22Rv1 (cell line): ENCODE measurements around the gene GABPB2.
A peak's percentile ranks its signal among the peaks of the same experiment; 100 is the strongest.

Experiments used
- H3K27ac ChIP-seq: fragments of 450-650 bp; 2 replicates; pipeline ENCODE4 v1.5.1; 2017
- CTCF ChIP-seq: fragments of 450-650 bp; IDR thresholded peaks from 2 replicates; pipeline ENCODE4 v1.5.1; 2017; ENCODE audit warnings: mild to moderate bottlenecking
- ZFX ChIP-seq: fragments of 450-650 bp; IDR thresholded peaks from 2 replicates; pipeline ENCODE4 v1.6.1; 2017; ENCODE audit warnings: antibody characterized with exemption, borderline replicate concordance

Gene GABPB2

GRCh38 chr1:151070474-151071276, at the start of gene GABPB2:
TSS of gene GABPB2 (plus strand) at chr1:151070761. CDS start at chr1:151088190, 17,429 bp downstream.
- H3K27ac ChIP-seq, result peak within 1 kb of the TSS; percentile 99
- TF ChIP-seq CTCF (peak; percentile 100), ZFX (no peak)

GRCh38 chr1:151024540-151025146, 45.9 kb upstream of the GABPB2 start:
- TF ChIP-seq ZFX (no peak), CTCF (peak; percentile 93)
- no peak overlapping the region for H3K27ac ChIP-seq

GRCh38 chr1:151026460-151026859, 44.1 kb upstream of the GABPB2 start:
- TF ChIP-seq ZFX (no peak), CTCF (no peak)
- H3K27ac ChIP-seq, result no peak overlapping the region

- TF ChIP-seq CTCF (no peak), ZFX (no peak)
- H3K27ac ChIP-seq, result no peak overlapping the region
Measured at GRCh38 chr1:151032164-151032563, 38.4 kb upstream of the GABPB2 start.

GRCh38 chr1:151035167-151035566, 35.4 kb upstream of the GABPB2 start:
- no peak overlapping the region for H3K27ac ChIP-seq
- TF ChIP-seq ZFX (no peak), CTCF (no peak)

GRCh38 chr1:151036356-151036755, 34.2 kb upstream of the GABPB2 start, which contains the start of gene BNIPL:
TSS of gene BNIPL (plus strand) at chr1:151036586. CDS start at chr1:151036726, 140 bp downstream.
- H3K27ac ChIP-seq, result no peak within 1 kb of the TSS
- TF ChIP-seq CTCF (no peak), ZFX (no peak)

- no peak for TF ChIP-seq ZFX
- no peak for TF ChIP-seq CTCF
- no peak overlapping the region for H3K27ac ChIP-seq
Measured at GRCh38 chr1:151037032-151037431, 33.5 kb upstream of the GABPB2 start.
